Stomach (tissue), 4 donors: ENCODE data around the gene KRT25.

Experiments
- EP300 ChIP-seq: sonication (generic); formaldehyde crosslinking; IDR thresholded peaks from one replicate; pipeline ENCODE4 v1.6.1; 2017; ENCODE audit warnings: antibody characterized with exemption
- POLR2A ChIP-seq, 4 donors: fragments of 450-650 bp; IDR thresholded peaks; one replicate each; pipeline ENCODE4 v1.6.1; 2016; ENCODE audit warnings: antibody characterized with exemption in 4 of 4, control low read depth in 2 of 4, mild to moderate bottlenecking in 1 of 4, moderate library complexity in 1 of 4
- POLR2AphosphoS5 ChIP-seq, 3 donors: sonication (generic); formaldehyde crosslinking; IDR thresholded peaks; one replicate each; pipeline ENCODE4 v1.6.1; 2016; ENCODE audit warnings: antibody characterized with exemption in 3 of 3
- TF ChIP-seq, protein P1 (sequence below), 7 experiments: fragments of 450-650 bp in 4 of 7; fragments of 200-600 bp in 3 of 7; sonication (generic) in 3 of 7; IDR thresholded peaks; one replicate each; pipeline ENCODE4 v1.5.1; 2016 to 2019; ENCODE audit warnings: antibody characterized with exemption in 7 of 7, control low read depth in 2 of 7, mild to moderate bottlenecking in 1 of 7

DNA sequence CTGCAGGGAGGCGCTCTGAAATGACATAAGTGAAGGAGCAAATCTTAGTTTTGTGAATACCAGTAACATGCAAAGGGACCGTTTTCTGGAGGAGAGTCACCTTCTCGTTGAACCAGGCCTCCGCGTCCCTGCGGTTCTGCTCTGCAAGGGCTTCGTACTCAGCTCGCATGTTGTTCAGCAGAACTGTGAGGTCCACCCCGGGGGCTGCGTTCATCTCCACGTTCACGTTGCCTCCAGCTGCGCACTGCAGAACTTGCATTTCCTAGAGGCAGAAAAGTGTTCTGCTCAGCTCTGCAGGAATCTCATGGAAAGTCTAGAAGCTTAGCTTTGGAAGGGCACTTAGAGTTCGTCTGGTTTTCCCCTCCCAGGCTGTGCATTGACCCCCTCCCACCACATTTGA is 4.1 kb downstream of the KRT25 start:
- TF ChIP-seq, protein P1, sequence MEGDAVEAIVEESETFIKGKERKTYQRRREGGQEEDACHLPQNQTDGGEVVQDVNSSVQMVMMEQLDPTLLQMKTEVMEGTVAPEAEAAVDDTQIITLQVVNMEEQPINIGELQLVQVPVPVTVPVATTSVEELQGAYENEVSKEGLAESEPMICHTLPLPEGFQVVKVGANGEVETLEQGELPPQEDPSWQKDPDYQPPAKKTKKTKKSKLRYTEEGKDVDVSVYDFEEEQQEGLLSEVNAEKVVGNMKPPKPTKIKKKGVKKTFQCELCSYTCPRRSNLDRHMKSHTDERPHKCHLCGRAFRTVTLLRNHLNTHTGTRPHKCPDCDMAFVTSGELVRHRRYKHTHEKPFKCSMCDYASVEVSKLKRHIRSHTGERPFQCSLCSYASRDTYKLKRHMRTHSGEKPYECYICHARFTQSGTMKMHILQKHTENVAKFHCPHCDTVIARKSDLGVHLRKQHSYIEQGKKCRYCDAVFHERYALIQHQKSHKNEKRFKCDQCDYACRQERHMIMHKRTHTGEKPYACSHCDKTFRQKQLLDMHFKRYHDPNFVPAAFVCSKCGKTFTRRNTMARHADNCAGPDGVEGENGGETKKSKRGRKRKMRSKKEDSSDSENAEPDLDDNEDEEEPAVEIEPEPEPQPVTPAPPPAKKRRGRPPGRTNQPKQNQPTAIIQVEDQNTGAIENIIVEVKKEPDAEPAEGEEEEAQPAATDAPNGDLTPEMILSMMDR (IDR thresholded peaks at IDR 0.05) = no peak
- TF ChIP-seq POLR2A (IDR thresholded peaks at IDR 0.05) (no peak), POLR2AphosphoS5 (IDR thresholded peaks at IDR 0.05) (no peak), EP300 (no peak)
